PFSK-1 (cell line): Measurements from ENCODE around the gene RALGPS1.

Experiments
- POLR2AphosphoS5 ChIP-seq: IDR thresholded peaks from 2 replicates; pipeline ENCODE4 v1.6.1; 2012; ENCODE audit warnings: low read depth, mild to moderate bottlenecking, control low read depth, low read length, moderate library complexity
- REST ChIP-seq, 2 experiments: IDR thresholded peaks; 2 replicates each; pipeline versions ENCODE4 v1.6.1 to v1.8.0; 2011 to 2012; ENCODE audit warnings: low read depth in 2 of 2, low read length in 2 of 2, control low read depth in 1 of 2, inconsistent platforms in 1 of 2, mild to moderate bottlenecking in 1 of 2, moderate library complexity in 1 of 2; ENCODE audit not compliant: insufficient read depth in 1 of 2
- SIN3A ChIP-seq: IDR thresholded peaks from 2 replicates; pipeline ENCODE4 v1.6.1; 2012; ENCODE audit warnings: mild to moderate bottlenecking, low read length, moderate library complexity, borderline replicate concordance; ENCODE audit not compliant: insufficient read depth
- TAF1 ChIP-seq: IDR thresholded peaks from 2 replicates; pipeline ENCODE4 v1.6.1; 2012; ENCODE audit warnings: low read length, control low read depth, borderline replicate concordance; ENCODE audit not compliant: insufficient read depth

DNA sequence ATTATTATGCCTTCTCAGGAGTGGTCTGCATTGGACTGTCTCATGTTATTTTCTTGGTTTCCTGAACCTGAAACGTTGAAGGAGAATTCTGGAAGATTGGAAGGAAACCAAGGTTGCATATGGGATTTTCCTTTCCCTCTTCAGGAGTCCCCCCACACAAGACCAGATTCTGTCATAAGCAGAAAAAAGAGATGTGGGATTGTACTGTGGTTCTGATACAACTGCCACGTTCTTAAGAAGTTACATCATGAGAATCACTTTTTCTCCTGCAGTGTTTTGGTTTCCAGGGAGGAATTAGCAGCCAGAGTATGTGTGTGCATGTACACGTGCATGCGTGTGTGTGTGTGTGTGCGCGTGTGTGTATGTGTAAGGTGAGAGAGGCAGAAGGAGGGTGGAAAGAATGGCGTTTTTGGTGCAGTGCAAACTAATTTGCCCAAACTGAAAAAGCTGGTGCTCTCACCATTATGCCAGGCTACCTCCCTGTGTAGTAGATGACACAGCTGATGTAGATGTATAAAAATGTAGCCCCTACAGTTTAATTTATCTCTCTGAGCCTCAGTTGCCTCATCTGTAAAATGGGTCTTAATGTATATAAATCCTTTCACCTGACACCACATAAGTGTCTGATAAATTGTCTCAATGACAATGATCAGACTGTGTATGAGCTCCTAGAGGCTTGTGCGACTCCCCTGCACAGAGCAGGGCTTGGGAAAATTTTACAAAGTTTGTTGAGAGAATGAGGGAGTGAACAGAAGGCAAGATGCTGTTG lies 38.6 kb downstream of the RALGPS1 start:
- no peak for TF ChIP-seq POLR2AphosphoS5
- no peak for TF ChIP-seq REST (IDR thresholded peaks at IDR 0.05; ENCODE audit: insufficient read depth in 1 of 2, low read depth in 2 of 2, low read length in 2 of 2)
- no peak for TF ChIP-seq SIN3A
- TF ChIP-seq TAF1, result no peak
